Stimulated activated CD8-positive, alpha-beta memory T cell treated with anti-CD3 and anti-CD28 coated beads, Interleukin-7, amount 100 ng/mL, for 24 hours (primary cell): ENCODE data around the gene TEX38.
"Not testable (repeated sequence)": the region's sequence is repeated elsewhere in the genome, so short reads cannot be mapped to it uniquely, and the experiment has no call there.

Experiments
- DNase-seq: peaks from one replicate; pipeline ENCODE4 v3.0.0-alpha.2; 2020; ENCODE audit warnings: low read depth

Gene TEX38

DNA sequence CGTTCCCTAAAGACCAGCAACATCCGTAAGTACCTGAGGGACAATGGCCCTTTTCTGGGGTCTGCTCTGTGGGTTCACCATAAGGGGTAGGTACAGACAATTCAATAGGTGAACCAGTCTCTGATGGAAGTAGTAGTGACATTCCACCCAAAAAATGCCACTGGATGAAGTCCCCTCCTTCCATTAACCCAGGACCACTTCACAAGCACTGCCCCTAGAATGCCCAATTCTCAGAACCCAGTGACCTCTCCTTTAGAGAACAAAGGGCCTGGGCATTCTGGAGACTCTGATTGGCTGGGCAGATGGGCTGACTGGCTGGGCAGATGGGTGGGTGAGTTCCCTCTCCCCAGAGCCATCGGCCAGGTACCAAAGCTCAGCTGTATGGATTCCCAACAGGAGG, at the start of gene TEX38:
TSS of gene TEX38 (plus strand) at position 301 of the 400 bp plus-strand sequence. CDS start at position 382, 81 bp downstream.
- DNase-seq: no peak

DNA sequence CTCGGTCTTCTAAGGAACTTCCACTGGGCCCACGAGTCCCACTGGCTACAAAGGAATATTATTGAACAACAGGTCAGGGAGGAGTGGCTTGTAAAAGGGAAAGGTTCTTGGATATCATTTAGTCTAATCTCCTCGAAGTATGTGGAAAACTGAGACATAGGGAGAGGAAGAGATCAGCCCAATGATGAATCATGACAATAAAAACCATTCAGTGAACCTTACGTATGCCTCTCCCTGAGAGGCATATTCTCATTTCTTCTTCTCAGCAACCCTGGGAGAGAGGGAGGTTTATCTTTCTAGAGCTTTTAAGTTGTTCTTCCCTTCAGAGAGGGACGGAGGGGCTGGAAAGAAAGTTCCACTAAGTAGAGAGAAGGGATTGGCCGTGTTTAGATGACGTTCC, 49.7 kb upstream of the TEX38 start:
- no peak for DNase-seq

DNA sequence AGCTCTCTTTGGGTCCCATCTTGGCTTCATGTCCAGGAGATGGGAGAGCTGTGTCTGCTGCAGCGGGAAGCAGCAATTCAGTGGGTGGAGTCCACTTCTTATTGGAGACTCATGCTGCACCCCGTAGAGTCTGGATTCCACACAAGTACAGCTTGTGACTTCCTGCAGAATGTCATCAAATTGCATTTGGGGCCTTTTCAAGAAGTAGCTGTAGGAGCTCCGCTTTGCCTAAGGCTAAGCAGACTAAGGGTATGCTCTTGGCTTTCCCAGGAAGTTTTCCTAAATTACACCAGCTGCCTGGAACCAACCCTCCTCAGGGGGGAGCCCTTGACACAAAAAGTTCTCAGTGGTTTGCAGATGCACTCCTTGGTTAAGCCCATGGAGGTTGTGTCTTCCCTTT, 49.3 kb upstream of the TEX38 start:
- DNase-seq: no peak

DNA sequence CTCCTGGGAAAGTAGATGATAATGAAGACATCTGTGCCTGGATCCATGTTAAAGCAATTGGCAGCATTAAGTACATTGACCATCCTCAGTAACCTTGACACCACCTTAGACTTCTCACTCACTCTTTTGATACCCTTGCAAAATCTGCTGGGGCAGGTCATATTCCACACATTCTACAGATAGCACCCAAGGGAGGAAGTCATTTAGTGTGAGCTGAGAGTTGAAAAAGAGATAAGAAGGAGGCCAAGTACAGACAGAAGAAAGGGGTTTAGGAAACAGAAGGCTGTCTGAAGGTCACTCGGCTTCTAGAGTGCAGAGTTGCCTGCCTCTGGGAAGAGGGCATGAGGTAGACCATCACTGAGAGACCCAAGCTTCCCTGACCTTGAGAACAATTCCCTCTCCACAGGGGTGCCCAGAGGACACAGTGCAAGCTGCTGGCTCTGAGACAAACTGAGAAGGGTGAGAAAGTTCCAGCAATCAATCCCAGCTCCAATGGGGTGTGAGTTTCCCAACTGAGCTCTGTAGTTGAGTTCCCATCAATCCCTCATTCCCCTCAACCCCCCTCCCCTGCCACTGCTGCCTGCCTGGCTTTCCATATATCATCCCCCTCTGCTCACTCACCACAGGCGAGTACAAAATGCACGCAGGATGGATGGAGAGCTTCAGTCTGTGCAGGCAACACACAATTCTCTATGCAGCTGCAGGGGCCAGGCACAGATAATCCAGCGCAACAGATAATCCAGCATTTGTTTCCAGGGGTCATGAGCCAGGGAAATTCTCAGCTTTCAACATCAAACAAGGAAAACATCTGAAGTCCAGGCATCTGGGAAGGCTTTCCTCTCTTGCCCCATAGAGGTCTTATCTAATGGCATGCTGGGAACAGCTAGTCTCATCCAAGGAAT, 47.7 kb upstream of the TEX38 start:
- DNase-seq: no peak

DNA sequence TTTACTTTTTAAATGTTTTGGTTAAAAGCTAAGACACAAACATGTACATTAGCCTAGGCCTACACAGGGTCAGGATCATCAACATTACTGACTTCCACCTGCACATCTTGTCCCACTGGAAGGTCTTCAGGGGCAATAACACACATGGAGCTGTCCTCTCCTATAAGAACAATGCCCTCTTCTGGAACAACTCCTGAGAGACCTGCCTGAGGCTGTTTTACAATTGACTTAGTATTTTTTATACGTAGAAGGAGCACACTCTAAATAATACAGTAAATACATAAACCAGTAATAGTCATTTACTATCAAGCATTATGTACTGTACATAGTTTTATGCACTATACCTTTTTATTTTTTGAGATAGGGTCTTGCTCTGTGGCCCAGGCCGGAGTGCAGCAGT, 40.9 kb upstream of the TEX38 start:
- DNase-seq: no peak

DNA sequence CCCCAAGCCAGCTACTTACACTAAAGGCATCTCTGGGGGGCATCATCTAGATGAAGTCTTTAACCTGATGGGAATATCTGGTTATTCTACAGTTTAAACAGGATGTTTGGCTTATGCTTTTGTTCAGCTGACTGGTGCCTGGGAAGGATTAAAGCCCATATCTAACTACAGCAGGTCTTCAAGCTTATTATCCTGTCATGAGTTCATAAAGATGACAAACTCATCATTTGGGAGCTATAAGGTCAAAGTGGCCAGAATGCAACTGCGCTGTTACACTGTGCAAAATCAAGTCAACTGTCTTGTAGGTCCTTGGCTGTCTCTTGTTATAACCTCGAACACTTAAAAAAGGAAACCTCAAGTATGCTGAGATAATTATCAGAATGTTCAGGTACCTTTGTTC, 36.4 kb upstream of the TEX38 start:
- no peak for DNase-seq

DNA sequence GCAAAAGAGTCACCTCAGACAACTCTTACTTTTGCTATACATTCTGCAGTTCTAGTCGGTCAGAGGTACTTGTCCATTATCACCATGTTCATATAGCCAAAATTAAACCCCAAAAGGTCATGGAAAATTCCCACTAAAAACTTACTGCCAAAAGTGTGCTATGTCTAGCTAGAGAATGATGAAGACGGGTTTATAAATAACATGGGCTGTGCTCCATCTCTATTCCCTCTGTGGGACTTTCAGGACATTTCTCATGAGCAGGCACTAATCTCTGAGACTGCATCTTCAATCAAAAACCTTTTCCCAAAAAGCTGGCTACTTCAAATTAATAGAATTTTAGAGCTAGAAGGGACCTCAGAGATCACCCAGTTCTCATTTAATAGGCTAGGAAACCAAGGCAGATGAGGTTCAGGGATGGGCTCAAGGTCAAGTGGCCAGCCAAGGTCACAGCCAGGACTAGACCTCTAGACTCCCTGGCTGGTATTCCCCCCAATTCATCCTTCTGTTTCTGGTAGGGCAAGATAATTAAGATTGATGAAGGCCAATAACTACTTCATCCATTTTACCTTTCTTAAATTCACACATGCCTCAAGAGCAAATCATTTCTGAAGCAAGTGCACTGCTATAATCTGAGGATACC, 34.1 kb upstream of the TEX38 start:
- no peak for DNase-seq

DNA sequence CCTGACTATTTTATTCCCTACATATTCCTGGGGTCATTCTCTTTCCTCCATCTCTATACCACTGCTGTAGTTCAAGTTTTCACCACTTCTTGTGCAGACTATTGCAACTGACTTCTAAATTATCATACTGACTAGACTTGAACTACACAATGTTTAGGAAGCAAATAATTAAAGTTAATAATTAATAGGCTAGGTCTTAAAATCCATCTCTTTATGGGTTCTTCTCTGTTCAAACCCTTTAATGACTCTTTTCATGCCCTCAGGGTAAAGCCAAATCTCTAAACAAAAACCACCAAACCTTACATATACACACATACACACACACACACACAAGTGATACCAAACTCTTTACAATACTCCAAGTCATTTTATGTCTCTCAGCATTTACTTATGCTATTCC, 32.7 kb upstream of the TEX38 start:
- no peak for DNase-seq

DNA sequence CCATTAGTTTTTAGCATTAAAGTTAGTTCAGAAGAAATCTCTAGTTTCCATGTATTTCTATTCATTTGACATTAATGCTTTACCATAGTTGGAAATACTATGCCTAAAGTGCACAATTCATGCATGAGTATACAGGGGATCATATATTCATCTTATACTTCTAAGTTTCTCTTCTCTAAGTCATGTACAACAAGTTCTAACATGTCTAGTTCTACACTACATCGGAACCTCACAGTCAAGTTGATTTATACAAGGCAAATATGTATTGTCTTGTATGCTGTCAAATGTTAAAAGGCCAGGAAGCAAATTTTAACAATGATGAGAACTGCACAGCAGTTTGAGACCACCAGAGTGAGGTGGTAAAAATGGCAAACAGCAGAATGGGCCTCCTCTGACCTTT, 32.1 kb upstream of the TEX38 start:
- no peak for DNase-seq

DNA sequence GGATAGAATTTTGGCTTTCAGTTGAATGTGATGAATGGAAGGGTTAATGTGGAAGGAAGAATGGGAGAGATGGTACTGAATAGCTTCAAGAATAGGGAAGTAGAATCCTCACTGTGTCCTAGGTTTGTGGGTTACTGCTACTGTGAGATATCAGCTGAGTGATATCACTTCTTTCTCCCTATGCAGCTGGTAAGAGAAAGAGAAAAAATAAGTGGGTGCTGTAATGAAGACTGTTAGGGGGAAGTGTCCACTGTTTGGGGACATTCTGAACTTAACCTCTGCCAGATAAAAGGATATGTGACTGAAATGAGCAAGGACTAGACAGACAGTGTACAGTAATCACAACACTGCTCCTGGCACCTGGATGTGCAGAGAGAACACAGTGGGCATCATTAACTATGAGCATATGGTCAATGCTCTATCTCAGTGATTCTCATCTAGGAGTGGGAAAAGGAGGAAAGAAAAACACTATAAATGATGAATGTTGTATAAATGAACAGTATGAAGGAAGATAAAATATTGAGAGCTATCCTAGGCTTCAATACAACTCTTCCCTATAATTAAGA, 29.5 kb upstream of the TEX38 start:
- no peak for DNase-seq

DNA sequence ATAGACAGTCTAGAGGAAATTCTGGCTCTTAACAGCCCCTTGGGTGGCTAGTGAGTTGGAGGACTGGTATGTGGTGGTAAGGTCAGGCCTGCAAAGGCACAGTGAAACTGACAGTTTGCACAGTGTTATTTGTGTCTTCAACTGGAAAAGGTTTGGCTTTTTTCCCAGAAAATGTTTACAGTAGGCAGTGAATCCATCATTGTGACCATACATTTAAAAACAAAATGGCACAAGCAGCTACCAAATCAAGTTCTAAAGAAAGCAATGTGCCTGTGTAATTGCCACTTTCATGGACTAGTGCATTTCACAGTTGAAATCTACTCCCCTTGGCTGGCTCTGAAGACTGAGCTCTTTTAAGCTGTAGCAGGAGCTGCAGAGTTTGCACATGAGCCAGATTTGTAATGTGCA, 28.3 kb upstream of the TEX38 start:
- no peak for DNase-seq

DNA sequence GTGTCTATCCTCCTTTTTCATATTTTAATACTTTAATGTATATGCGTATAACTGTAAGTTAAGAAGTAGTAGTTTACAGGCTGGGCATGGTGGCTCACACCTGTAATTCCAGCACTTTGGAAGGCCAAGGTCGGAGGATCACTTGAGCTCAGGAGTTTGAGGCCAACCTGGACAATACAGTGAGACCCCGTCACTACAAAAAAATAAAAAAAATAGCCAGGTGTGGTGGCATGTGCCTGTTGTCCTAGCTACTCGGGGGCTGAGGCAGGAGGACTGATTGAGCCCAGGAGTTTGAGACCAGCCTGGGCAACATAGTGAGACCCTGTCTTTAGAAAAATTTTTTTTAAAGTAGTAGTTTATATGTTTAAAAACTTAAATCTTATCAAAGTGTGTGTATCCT, 25.8 kb upstream of the TEX38 start:
- no peak for DNase-seq

DNA sequence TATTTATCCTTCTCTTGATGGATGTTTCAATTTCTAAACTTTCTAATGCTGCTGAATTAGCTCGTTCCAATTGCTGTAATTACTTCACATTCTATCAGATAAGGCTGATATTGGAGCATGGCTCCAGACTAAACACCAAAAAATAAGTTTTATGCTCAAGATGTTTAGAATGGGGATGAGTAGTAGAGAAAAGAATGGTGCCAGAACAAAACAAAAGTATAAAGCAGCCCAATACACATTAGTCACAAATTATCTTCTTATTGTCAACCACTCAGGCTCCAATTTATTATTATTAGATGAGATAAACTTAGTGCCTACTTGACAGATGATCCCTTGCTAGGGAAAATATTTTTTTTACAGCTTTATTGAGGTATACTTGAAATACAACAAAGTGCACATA, 25.3 kb upstream of the TEX38 start:
- no peak for DNase-seq

DNA sequence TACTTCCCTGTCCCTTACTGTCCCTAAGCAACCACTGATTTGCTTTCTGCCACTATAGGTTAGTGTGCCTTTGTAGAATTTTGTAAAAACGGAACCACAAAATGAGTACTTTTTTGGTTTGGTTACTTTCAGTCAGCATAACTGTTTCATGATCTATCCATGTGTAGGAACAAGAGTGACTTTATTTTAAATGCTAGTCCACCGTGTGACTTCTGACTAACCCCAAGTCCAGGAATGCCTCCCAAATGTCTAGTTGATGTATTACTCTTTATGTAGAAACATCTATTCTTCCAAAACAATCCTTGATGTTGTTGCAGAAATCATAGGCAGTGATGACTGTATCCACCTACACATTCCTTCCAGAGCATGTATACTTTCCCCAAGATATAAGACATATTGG, 24.8 kb upstream of the TEX38 start:
- DNase-seq: no peak

DNA sequence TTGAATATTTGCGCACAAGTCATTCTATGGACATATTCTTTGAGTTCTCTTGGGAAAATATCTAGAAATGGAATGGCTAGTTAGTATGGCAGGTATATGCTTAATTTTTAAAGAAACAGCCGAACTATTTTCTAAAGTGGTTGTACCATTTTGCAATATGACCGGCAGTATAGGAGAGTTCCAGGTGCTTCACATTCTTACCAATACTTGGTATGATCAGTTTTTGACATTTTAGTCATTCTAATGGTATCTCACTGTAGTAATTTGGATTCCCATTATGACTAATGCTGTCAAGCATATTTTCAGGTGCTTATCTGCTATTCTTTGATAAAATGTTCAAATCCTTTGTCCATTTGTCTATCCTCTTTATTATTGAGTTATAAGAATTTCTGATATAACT, 24.0 kb upstream of the TEX38 start:
- DNase-seq: no peak

DNA sequence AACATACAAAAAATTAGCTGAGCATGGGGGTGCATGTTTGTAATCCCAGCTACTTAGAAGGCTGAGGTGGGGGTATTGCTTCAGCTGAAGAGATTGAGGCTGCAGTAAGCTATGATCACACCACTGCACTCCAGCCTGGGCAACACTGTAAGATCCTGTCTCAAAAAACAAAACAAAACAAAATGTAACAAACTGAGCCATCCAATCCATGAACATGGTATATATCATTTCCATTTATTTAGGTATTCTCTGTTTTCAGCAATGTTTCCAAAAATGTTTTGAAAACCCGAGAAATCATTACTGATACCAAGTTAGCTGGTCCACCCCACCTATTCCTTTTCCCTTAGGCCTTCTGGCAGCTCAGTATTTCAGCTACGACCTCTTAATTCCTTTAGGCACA, 21.9 kb upstream of the TEX38 start:
- DNase-seq: no peak

DNA sequence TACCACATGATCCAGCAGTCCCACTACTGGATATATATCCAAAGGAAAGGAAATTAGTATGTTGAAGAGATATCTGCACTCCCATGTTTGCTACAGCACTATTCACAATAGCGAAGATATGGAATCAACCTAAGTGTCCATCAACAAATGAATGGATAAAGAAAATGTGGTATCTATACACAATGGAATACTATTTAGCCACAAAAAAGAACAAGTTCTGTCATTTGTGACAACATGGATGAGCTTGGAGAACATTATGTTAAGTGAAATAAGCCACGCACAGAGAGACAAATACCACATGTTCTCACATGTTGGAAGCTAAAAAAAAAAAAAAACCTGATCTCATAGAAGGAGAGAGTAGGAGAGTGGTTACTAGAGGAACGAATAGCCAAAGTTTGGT, 21.2 kb upstream of the TEX38 start:
- no peak for DNase-seq

DNA sequence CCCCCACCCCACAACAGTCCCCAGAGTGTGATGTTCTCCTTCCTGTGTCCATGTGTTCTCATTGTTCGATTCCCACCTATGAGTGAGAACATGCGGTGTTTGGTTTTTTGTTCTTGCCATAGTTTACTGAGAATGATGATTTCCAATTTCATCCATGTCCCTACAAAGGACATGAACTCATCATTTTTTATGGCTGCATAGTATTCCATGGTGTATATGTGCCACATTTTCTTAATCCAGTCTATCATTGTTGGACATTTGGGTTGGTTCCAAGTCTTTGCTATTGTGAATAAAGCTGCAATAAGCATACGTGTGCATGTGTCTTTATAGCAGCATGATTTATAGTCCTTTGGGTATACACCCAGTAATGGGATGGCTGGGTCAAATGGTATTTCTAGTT, 20.5 kb upstream of the TEX38 start:
- not testable (repeated sequence) for DNase-seq

DNA sequence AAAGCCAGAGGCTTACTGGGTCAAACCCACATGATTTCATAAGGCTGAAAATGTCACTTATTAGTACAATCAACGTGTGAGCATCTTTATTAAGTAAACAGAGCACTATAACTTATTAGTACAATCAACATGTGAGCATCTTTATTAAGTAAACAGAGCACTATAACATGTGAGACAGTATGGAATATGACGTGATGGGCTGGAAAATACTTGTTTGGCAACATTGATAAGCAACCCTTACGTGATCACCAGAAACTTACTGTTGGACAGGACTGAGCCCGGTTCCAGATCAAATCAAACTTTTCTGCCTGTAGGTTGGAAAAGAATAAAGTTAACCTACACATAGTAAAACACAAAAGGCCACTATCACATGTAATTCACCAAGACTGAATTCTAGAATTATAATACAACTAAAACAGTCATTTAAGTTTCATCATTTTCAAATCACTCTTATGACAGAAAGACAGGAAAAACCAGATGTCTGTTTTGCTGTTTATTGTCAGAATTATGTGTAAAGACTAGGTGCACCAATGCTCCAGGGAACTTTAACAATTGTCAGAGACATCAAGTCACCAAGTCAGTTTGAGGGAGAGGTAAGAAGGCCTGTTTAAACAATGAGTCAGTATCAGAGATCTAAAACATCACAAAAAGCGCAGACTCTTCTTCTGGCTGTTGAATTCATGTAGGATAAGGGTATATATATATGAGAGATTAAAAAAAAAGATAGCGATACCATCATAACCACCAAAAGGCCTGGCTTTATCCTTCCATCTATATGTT, 19.1 kb upstream of the TEX38 start:
- no peak for DNase-seq

DNA sequence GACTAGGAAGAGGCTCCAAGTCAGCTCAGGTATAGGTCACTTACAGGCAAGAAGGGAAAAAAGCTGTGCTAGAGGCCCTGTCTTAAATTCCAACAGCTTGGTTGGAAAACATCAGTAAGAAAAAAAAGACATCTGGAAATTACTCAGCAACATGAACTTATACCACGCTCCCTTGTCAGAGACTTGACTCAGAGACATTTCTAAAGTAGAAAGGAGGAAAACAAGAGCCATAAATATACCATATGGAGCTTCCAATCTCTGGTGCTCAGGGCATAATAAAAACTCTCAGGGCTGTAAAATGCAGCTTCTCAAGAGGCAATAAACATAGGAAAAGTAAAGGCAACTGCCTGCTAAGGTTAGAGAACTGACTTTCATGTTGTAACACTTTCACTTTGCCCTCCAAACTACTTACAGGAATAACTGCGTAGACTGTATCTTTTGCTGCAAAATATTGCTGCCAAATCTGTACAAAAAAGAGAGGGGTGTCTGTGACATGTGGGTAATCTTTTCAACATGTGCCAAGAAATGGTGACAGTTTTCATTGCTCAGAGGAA, 18.2 kb upstream of the TEX38 start:
- no peak for DNase-seq

DNA sequence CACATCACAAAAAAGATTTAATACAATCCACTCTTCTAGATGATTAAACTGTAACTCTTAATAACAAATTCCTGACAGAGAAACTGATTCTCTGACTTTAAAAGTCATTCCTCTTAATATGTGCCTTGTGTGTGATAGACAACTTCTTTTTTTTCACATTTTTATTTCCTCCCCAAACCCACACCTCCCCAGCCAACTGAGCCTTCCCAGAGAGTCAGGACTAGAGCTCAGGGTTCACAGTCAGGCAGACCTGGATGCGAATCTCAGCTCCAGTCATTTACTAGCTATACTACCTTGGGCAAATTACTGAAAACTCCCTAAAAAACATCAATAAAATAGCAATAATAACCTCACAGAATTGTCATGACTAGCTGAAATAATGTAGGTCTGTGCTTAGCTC, 17.6 kb upstream of the TEX38 start:
- no peak for DNase-seq

DNA sequence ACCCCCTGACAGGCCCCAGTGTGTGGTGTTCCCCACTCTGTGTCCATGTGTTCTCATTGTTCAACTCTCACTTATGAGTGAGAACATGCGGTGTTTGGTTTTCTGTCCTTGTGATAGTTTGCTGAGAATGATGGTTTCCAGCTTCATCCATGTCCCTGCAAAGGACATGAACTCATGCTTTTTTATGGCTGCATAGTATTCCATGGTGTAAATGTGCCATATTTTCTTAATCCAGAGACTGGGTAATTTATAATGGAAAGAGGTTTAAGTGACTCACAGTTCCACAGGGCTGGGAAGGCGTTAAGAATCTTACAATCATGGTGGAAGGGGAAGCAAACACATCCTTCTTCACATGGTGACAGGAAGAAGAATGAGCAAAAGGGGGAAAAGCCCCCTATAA, 17.0 kb upstream of the TEX38 start:
- not testable (repeated sequence) for DNase-seq
